ENCODE data around the gene ELAVL4.

Gene ELAVL4

GRCh38 chr1:50179639-50180038 is 70.9 kb downstream of the ELAVL4 start:
- TF ChIP-seq ZNF274 (IDR thresholded peaks at IDR 0.05; ENCODE audit: low read depth, low read length), result no peak

GRCh38 chr1:50180367-50180766 is 71.6 kb downstream of the ELAVL4 start:
- TF ChIP-seq ZNF274 (IDR thresholded peaks at IDR 0.05; ENCODE audit: low read depth, low read length), result no peak

More at GRCh38 chr1:50179639-50180038, 70.9 kb downstream of the ELAVL4 start:
- no peak overlapping the region for H3K4me3 ChIP-seq (ENCODE audit: low read length)

GRCh38 chr1:50181027-50181663 is 72.4 kb downstream of the ELAVL4 start:
- no peak for TF ChIP-seq ZNF274 (IDR thresholded peaks at IDR 0.05; ENCODE audit: low read depth, low read length)
- H3K4me3 ChIP-seq (ENCODE audit: low read length), result no peak overlapping the region

More at GRCh38 chr1:50180367-50180766, 71.6 kb downstream of the ELAVL4 start:
- H3K4me3 ChIP-seq (ENCODE audit: low read length), result no peak overlapping the region

GRCh38 chr1:50183378-50184133 is 74.8 kb downstream of the ELAVL4 start:
- TF ChIP-seq ZNF274 (IDR thresholded peaks at IDR 0.05; ENCODE audit: low read depth, low read length), result no peak
- H3K4me3 ChIP-seq (ENCODE audit: low read length), result no peak overlapping the region

- TF ChIP-seq ZNF274 (IDR thresholded peaks at IDR 0.05; ENCODE audit: low read depth, low read length), result no peak
- H3K4me3 ChIP-seq (ENCODE audit: low read length), result no peak overlapping the region
Measured at GRCh38 chr1:50189369-50189768, 80.6 kb downstream of the ELAVL4 start.

GRCh38 chr1:50193002-50193401 is 84.3 kb downstream of the ELAVL4 start:
- no peak overlapping the region for H3K4me3 ChIP-seq (ENCODE audit: low read length)
- no peak for TF ChIP-seq ZNF274 (IDR thresholded peaks at IDR 0.05; ENCODE audit: low read depth, low read length)

GRCh38 chr1:50195205-50195604 is 86.5 kb downstream of the ELAVL4 start:
- H3K4me3 ChIP-seq (ENCODE audit: low read length), result no peak overlapping the region
- no peak for TF ChIP-seq ZNF274 (IDR thresholded peaks at IDR 0.05; ENCODE audit: low read depth, low read length)

- H3K4me3 ChIP-seq (ENCODE audit: low read length), result no peak overlapping the region
- TF ChIP-seq ZNF274 (IDR thresholded peaks at IDR 0.05; ENCODE audit: low read depth, low read length), result no peak
Measured at GRCh38 chr1:50196081-50196480, 87.4 kb downstream of the ELAVL4 start.

GRCh38 chr1:50197216-50197615 is 88.5 kb downstream of the ELAVL4 start:
- TF ChIP-seq ZNF274 (IDR thresholded peaks at IDR 0.05; ENCODE audit: low read depth, low read length), result no peak
- no peak overlapping the region for H3K4me3 ChIP-seq (ENCODE audit: low read length)

GRCh38 chr1:50208315-50208714 is 99.6 kb downstream of the ELAVL4 start:
- H3K4me3 ChIP-seq (ENCODE audit: low read length), result no peak overlapping the region
- no peak for TF ChIP-seq ZNF274 (IDR thresholded peaks at IDR 0.05; ENCODE audit: low read depth, low read length)

GRCh38 chr1:50208756-50209155 is 100.0 kb downstream of the ELAVL4 start:
- no peak for TF ChIP-seq ZNF274 (IDR thresholded peaks at IDR 0.05; ENCODE audit: low read depth, low read length)

GRCh38 chr1:50209749-50210148 is 101.0 kb downstream of the ELAVL4 start:
- TF ChIP-seq ZNF274 (IDR thresholded peaks at IDR 0.05; ENCODE audit: low read depth, low read length), result no peak
- no peak overlapping the region for H3K4me3 ChIP-seq (ENCODE audit: low read length)

More at GRCh38 chr1:50208756-50209155, 100.0 kb downstream of the ELAVL4 start:
- no peak overlapping the region for H3K4me3 ChIP-seq (ENCODE audit: low read length)

GRCh38 chr1:50213505-50213904 is 104.8 kb downstream of the ELAVL4 start:
- H3K4me3 ChIP-seq (ENCODE audit: low read length), result no peak overlapping the region
- no peak for TF ChIP-seq ZNF274 (IDR thresholded peaks at IDR 0.05; ENCODE audit: low read depth, low read length)

GRCh38 chr1:50214717-50215116 is 106.0 kb downstream of the ELAVL4 start:
- no peak overlapping the region for H3K4me3 ChIP-seq (ENCODE audit: low read length)
- no peak for TF ChIP-seq ZNF274 (IDR thresholded peaks at IDR 0.05; ENCODE audit: low read depth, low read length)

All from GM08714 (cell line).